ENCODE measurements around the gene KCNB1. TPM values are rescaled to one million over a fixed set of nuclear protein-coding genes. Genes with fewer than 3 reads are reported as not detected.

The KCNB1 gene
- total and polyA plus RNA-seq, 2 of the 4 experiments (the other 2 are of a cell fraction) = 0.05 TPM; not detected in 1

- dilution Hi-C loops (cut with HindIII; ENCODE audit: low sequenced_read_pairs, unreplicated experiment) = no loop called here
- H3K9me3 ChIP-seq (ENCODE audit: control insufficient read depth, insufficient read depth, low read length) = no peaks in the 10 kb centered on the region
- no peak overlapping the region for H4K91ac ChIP-seq (ENCODE audit: insufficient read depth, low read depth, low read length)
- no peak overlapping the region for H3K18ac ChIP-seq (ENCODE audit: low read depth, low read length)
- no peak overlapping the region for H3K23ac ChIP-seq (ENCODE audit: low read depth, low read length)
- no peak overlapping the region for H2BK120ac ChIP-seq (ENCODE audit: low read depth, low read length)
- BruUV-seq (replicated peaks) = no TSS peak
- H4K8ac ChIP-seq (ENCODE audit: low read depth in 2 of 2, low read length in 2 of 2) = no peak overlapping the region
- no peak overlapping the region for H3K9ac ChIP-seq (ENCODE audit: low read depth, low read length)
- no peaks in the 10 kb centered on the region for H3K4me1 ChIP-seq (ENCODE audit: control insufficient read depth, insufficient read depth, low read length)
- ATAC-seq (ENCODE audit: low read depth) = no peak
- H3K27ac ChIP-seq (ENCODE audit: insufficient read depth, low read length) = no peak overlapping the region
- no peak overlapping the region for H2AFZ ChIP-seq (replicated peaks; ENCODE audit: low read length, poor library complexity)
- no peak overlapping the region for H3K56ac ChIP-seq (ENCODE audit: extremely low read depth, insufficient read depth, low read length)
- no peak overlapping the region for H2AK9ac ChIP-seq (replicated peaks; ENCODE audit: low read depth, low read length, poor library complexity)
- H4K20me1 ChIP-seq (ENCODE audit: insufficient read depth, low read length) = no peaks in the 10 kb centered on the region
- no CpG with 5 or more reads among the region's 1 CpG for WGBS, 2 experiments (ENCODE audit: extremely low coverage in 2 of 2, insufficient read length in 1 of 2)
- H3K9me1 ChIP-seq (ENCODE audit: insufficient read depth, low read length) = no peaks in the 10 kb centered on the region
- no peak overlapping the region for H2BK5ac ChIP-seq (ENCODE audit: low read depth, low read length, poor library complexity, severe bottlenecking)
- H3K4me3 ChIP-seq (ENCODE audit: insufficient read depth, low read depth, low read length) = no peak overlapping the region
- no peak for TF ChIP-seq RFX5 (IDR thresholded peaks at IDR 0.05; ENCODE audit: low read depth, low read length)
- H2BK15ac ChIP-seq (ENCODE audit: low read depth, low read length) = no peak overlapping the region
- in situ Hi-C loops (cut with MboI; ENCODE audit: low sequenced_read_pairs) = no loop called here
- H2AK5ac ChIP-seq (ENCODE audit: low read depth, low read length) = no peak overlapping the region
- ChIA-PET POLR2A (ENCODE audit: unreplicated experiment) (no interaction called here), CTCF (no interaction called here)
- no peak overlapping the region for H4K5ac ChIP-seq (ENCODE audit: low read depth, low read length)
- no peak overlapping the region for H3K14ac ChIP-seq (replicated peaks; ENCODE audit: low read depth, low read length)
- H3K27me3 ChIP-seq (ENCODE audit: control insufficient read depth, insufficient read depth, low read length) = peaks cover 52% of the 10 kb centered on the region
- H3K79me1 ChIP-seq (ENCODE audit: low read depth in 1 of 2, low read length in 2 of 2) = no peaks in the 10 kb centered on the region
- no peaks in the 10 kb centered on the region for H3K36me3 ChIP-seq (ENCODE audit: control insufficient read depth, insufficient read depth, low read length)
- H2BK20ac ChIP-seq (ENCODE audit: low read depth, low read length) = no peak overlapping the region
- no peak overlapping the region for H3K4ac ChIP-seq (ENCODE audit: low read depth, low read length)
- H3K4me2 ChIP-seq (ENCODE audit: low read depth, low read length) = no peak overlapping the region
- DNase-seq = no peak
- intact Hi-C loops (cut with micrococcal nuclease) = no loop called here
Measured at GRCh38 chr20:49457444-49457843, 25.0 kb downstream of the KCNB1 start.

Data from IMR-90 (cell line).